Measurements from ENCODE around the gene ZNF37A. TPM values are rescaled to one million over a fixed set of nuclear protein-coding genes. Genes with fewer than 3 reads are reported as not detected.

The ZNF37A gene
- total RNA-seq, 4 donors from 2014 or later: 20.9 to 45.2 (median 25.2) TPM

DNA sequence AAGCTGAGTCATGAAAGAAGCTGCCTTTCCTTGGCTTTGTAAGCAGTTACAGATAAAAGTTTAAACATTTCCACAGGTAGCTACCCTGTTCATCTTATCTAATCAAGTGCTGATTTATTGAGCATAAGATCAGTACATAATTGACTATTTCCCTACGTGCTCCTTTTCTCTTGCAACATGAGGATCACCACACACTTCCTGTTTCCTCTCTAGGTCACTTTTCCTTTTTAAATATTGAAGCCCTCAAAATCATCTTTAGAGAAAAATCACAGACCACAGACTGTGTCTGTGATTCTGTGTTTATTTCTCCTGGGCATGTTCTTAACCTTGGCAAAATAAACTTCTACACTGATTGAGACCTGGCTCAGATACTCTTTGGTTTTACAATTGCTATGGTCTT, 69.5 kb downstream of the ZNF37A start:
- H3K36me3 ChIP-seq: no peaks in the 10 kb centered on the region
- no peaks in the 10 kb centered on the region for H3K27me3 ChIP-seq
- no peaks in the 10 kb centered on the region for H3K9me3 ChIP-seq
- H3K4me1 ChIP-seq: no peaks in the 10 kb centered on the region
- intact Hi-C loops (cut with DNase I): no loop called here
- no peak overlapping the region for H3K27ac ChIP-seq
- DNase-seq: no peak
- TF ChIP-seq, protein P1, sequence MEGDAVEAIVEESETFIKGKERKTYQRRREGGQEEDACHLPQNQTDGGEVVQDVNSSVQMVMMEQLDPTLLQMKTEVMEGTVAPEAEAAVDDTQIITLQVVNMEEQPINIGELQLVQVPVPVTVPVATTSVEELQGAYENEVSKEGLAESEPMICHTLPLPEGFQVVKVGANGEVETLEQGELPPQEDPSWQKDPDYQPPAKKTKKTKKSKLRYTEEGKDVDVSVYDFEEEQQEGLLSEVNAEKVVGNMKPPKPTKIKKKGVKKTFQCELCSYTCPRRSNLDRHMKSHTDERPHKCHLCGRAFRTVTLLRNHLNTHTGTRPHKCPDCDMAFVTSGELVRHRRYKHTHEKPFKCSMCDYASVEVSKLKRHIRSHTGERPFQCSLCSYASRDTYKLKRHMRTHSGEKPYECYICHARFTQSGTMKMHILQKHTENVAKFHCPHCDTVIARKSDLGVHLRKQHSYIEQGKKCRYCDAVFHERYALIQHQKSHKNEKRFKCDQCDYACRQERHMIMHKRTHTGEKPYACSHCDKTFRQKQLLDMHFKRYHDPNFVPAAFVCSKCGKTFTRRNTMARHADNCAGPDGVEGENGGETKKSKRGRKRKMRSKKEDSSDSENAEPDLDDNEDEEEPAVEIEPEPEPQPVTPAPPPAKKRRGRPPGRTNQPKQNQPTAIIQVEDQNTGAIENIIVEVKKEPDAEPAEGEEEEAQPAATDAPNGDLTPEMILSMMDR (IDR thresholded peaks at IDR 0.05): no peak
- TF ChIP-seq POLR2A (IDR thresholded peaks at IDR 0.05): no peak
- WGBS, 2 donors: 27 to 35% methylated on average over 1 of the region's 1 CpG
- H3K4me3 ChIP-seq (replicated peaks in 1 of 3): no peak overlapping the region

DNA sequence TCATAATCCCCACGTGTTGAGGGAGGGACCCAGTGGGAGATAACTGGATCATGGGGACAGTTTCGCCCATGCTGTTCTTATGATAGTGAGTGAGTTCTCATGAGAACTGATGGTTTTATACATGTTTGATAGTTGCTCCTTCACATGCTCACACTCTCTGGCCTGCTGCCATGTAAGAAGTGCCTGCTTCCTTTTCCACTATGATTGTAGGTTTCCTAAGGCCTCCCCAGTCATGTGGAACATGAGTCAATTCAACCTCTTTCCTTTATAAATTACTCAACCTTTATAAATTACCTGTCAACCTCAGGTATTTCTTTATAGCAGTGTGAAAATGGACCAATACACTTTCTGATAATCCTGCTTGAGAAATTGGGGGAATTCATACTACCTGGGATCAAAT, 80.2 kb downstream of the ZNF37A start:
- Histone ChIP-seq H3K36me3 (no peaks in the 10 kb centered on the region), H3K4me1 (no peaks in the 10 kb centered on the region), H3K9me3 (no peaks in the 10 kb centered on the region), H3K27ac (no peak overlapping the region), H3K4me3 (replicated peaks in 1 of 3) (no peak overlapping the region), H3K27me3 (no peaks in the 10 kb centered on the region)
- intact Hi-C loops (cut with DNase I): no loop called here
- TF ChIP-seq POLR2A (IDR thresholded peaks at IDR 0.05): no peak
- TF ChIP-seq, protein P1 (IDR thresholded peaks at IDR 0.05): no peak
- no peak for DNase-seq
- 47 to 50% methylated on average over 2 of the region's 2 CpGs for WGBS, 2 donors

DNA sequence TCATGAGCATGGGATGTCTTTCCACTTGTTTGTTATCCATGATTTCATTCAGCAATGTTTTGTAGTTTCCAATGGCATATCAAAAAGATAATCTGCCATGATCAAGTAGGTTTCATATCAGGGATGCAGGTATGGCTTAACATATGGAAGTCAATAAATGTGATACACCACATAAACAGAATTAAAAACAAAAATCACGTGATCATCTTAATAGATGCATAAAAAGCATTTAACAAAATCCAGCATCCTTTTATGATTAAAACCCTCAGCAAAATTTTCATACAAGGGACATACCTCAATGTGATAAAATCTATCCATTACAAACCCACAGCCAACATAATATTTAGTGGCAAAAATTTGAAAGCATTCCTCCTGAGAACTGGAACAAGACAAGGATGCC, 90.3 kb downstream of the ZNF37A start:
- Histone ChIP-seq H3K4me3 (replicated peaks in 1 of 3) (no peak overlapping the region), H3K9me3 (no peaks in the 10 kb centered on the region), H3K36me3 (no peaks in the 10 kb centered on the region), H3K4me1 (no peaks in the 10 kb centered on the region), H3K27ac (no peak overlapping the region), H3K27me3 (no peaks in the 10 kb centered on the region)
- no peak for TF ChIP-seq POLR2A (IDR thresholded peaks at IDR 0.05)
- TF ChIP-seq, protein P1 (IDR thresholded peaks at IDR 0.05): no peak
- intact Hi-C loops (cut with DNase I): no loop called here
- WGBS, 2 donors: 28 to 37% methylated on average over 1 of the region's 1 CpG
- no peak for DNase-seq

Small RNAs within 50 kb of the gene (small RNA-seq; reads per million reads assigned to genes)
- gene AL117339.2 (not detected), gene AL161931.1 (not detected), gene FXYD6P2 (not detected)

Other genes starting within 250 kb of the ZNF37A start
- 10 to 100 TPM; 27.5 to 43.1 (median 29.5) TPM for gene ZNF248, start 236.7 kb upstream of the ZNF37A start, total RNA-seq
- 10 to 100 TPM in 3 of 4 donors, 1 to 10 TPM in 1; 8.4 to 17.1 (median 12.0) TPM for gene ZNF25, start 117.7 kb upstream of the ZNF37A start, total RNA-seq
- 10 to 100 TPM; 34.3 to 71.3 (median 46.3) TPM for gene ZNF33A, start 83.7 kb upstream of the ZNF37A start, total RNA-seq